ENCODE results near the gene TEFM.

The TEFM gene

GRCh38 chr17:30927756-30928155 lies 21.7 kb upstream of the TEFM start:
- TF ChIP-seq CTCF (conservative IDR thresholded peaks at IDR 0.05; ENCODE audit: low read length) = no peak

GRCh38 chr17:30926516-30926915 lies 20.5 kb upstream of the TEFM start:
- no peak for TF ChIP-seq CTCF (conservative IDR thresholded peaks at IDR 0.05; ENCODE audit: low read length)
- H3K4me3 ChIP-seq (ENCODE audit: low read length) = no peak overlapping the region
- DNase-seq (ENCODE audit: low read depth) = no peak

More at GRCh38 chr17:30927756-30928155, 21.7 kb upstream of the TEFM start:
- DNase-seq (ENCODE audit: low read depth) = no peak
- H3K4me3 ChIP-seq (ENCODE audit: low read length) = no peak overlapping the region

GRCh38 chr17:30924341-30924740 lies 18.3 kb upstream of the TEFM start:
- no peak for DNase-seq (ENCODE audit: low read depth)
- no peak for TF ChIP-seq CTCF (conservative IDR thresholded peaks at IDR 0.05; ENCODE audit: low read length)
- H3K4me3 ChIP-seq (ENCODE audit: low read length) = no peak overlapping the region

GRCh38 chr17:30922235-30923030 lies 16.4 kb upstream of the TEFM start:
- DNase-seq (ENCODE audit: low read depth) = no peak
- TF ChIP-seq CTCF (conservative IDR thresholded peaks at IDR 0.05; ENCODE audit: low read length) = no peak
- no peak overlapping the region; the same call in 1 of the 2 replicates for H3K4me3 ChIP-seq (ENCODE audit: low read length)

GRCh38 chr17:30921544-30922196 lies 15.6 kb upstream of the TEFM start, which contains the start of gene ADAP2:
Gene ADAP2 (plus strand): TSS chr17:30921945. CDS start chr17:30922015, 70 bp downstream.
- DNase-seq (ENCODE audit: low read depth) = no peak
- no peak for TF ChIP-seq CTCF (conservative IDR thresholded peaks at IDR 0.05; ENCODE audit: low read length)
- no peak within 1 kb of the TSS; the same call in 1 of the 2 replicates for H3K4me3 ChIP-seq (ENCODE audit: low read length)

GRCh38 chr17:30920683-30921543 lies 14.9 kb upstream of the TEFM start:
- H3K4me3 ChIP-seq (ENCODE audit: low read length) = no peak overlapping the region
- DNase-seq (ENCODE audit: low read depth) = no peak
- TF ChIP-seq CTCF (conservative IDR thresholded peaks at IDR 0.05; ENCODE audit: low read length) = no peak

All from AG10803 (cell line).